Measurements from ENCODE around the gene ECE2.

DNA sequence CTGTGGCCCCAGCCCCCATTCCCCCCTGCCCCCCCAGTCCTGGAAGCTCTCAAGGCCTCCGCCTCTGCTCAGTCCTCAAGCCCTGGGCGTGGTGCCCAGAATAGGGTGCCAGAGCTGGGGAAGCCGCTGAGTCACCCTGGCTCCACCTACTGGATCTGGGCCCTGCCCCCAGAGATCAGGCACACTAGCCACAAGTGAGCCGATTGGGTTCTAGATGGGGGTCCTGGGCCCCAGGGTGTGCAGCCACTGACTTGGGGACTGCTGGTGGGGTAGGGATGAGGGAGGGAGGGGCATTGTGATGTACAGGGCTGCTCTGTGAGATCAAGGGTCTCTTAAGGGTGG lies 44.3 kb downstream of the ECE2 start:
- TF ChIP-seq, protein P1, sequence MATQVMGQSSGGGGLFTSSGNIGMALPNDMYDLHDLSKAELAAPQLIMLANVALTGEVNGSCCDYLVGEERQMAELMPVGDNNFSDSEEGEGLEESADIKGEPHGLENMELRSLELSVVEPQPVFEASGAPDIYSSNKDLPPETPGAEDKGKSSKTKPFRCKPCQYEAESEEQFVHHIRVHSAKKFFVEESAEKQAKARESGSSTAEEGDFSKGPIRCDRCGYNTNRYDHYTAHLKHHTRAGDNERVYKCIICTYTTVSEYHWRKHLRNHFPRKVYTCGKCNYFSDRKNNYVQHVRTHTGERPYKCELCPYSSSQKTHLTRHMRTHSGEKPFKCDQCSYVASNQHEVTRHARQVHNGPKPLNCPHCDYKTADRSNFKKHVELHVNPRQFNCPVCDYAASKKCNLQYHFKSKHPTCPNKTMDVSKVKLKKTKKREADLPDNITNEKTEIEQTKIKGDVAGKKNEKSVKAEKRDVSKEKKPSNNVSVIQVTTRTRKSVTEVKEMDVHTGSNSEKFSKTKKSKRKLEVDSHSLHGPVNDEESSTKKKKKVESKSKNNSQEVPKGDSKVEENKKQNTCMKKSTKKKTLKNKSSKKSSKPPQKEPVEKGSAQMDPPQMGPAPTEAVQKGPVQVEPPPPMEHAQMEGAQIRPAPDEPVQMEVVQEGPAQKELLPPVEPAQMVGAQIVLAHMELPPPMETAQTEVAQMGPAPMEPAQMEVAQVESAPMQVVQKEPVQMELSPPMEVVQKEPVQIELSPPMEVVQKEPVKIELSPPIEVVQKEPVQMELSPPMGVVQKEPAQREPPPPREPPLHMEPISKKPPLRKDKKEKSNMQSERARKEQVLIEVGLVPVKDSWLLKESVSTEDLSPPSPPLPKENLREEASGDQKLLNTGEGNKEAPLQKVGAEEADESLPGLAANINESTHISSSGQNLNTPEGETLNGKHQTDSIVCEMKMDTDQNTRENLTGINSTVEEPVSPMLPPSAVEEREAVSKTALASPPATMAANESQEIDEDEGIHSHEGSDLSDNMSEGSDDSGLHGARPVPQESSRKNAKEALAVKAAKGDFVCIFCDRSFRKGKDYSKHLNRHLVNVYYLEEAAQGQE (IDR thresholded peaks at IDR 0.05; ENCODE audit: borderline replicate concordance): no peak
- TF ChIP-seq, protein P2, sequence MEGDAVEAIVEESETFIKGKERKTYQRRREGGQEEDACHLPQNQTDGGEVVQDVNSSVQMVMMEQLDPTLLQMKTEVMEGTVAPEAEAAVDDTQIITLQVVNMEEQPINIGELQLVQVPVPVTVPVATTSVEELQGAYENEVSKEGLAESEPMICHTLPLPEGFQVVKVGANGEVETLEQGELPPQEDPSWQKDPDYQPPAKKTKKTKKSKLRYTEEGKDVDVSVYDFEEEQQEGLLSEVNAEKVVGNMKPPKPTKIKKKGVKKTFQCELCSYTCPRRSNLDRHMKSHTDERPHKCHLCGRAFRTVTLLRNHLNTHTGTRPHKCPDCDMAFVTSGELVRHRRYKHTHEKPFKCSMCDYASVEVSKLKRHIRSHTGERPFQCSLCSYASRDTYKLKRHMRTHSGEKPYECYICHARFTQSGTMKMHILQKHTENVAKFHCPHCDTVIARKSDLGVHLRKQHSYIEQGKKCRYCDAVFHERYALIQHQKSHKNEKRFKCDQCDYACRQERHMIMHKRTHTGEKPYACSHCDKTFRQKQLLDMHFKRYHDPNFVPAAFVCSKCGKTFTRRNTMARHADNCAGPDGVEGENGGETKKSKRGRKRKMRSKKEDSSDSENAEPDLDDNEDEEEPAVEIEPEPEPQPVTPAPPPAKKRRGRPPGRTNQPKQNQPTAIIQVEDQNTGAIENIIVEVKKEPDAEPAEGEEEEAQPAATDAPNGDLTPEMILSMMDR (IDR thresholded peaks at IDR 0.05; ENCODE audit: poor library complexity, severe bottlenecking): no peak
- no peak for TF ChIP-seq POLR2AphosphoS5 (IDR thresholded peaks at IDR 0.05)
- no peak for TF ChIP-seq EP300 (conservative IDR thresholded peaks at IDR 0.05; ENCODE audit: poor library complexity, severe bottlenecking)
- TF ChIP-seq EZH2 (IDR thresholded peaks at IDR 0.05; ENCODE audit: borderline replicate concordance, insufficient read depth, low read length, poor library complexity, severe bottlenecking): no peak
- no peak for TF ChIP-seq SMC3 (conservative IDR thresholded peaks at IDR 0.05; ENCODE audit: poor library complexity)
- TF ChIP-seq TAF1 (IDR thresholded peaks at IDR 0.05; ENCODE audit: low read depth): no peak
- TF ChIP-seq MXI1 (conservative IDR thresholded peaks at IDR 0.05; ENCODE audit: poor library complexity, severe bottlenecking): no peak
- TF ChIP-seq RAD21 (conservative IDR thresholded peaks at IDR 0.05): no peak
